Liver (tissue), 3 donors: ENCODE measurements around the gene CDX4.

Source experiments
- ATF3 ChIP-seq: IDR thresholded peaks from 2 replicates; pipeline ENCODE4 v1.6.1; 2016; ENCODE audit warnings: antibody characterized with exemption
- CTCF ChIP-seq: fragments of 150-350 bp; IDR thresholded peaks from 2 replicates; pipeline ENCODE4 v1.5.1; 2017; ENCODE audit warnings: improper control_type of control experiment, low read depth, low read length; ENCODE audit not compliant: missing input control
- FOXA1 ChIP-seq: IDR thresholded peaks from 2 replicates; pipeline ENCODE4 v1.6.1; 2016; ENCODE audit warnings: antibody characterized with exemption
- JUND ChIP-seq, 2 donors: IDR thresholded peaks; 2 replicates each; pipeline ENCODE4 v1.6.1; 2016; ENCODE audit warnings: antibody characterized with exemption in 2 of 2
- MAX ChIP-seq: IDR thresholded peaks from 2 replicates; pipeline ENCODE4 v1.6.1; 2016; ENCODE audit warnings: antibody characterized with exemption
- RAD21 ChIP-seq, 2 donors: IDR thresholded peaks; 2 replicates each; pipeline ENCODE4 v1.6.1; 2016; ENCODE audit warnings: antibody characterized with exemption in 2 of 2, mild to moderate bottlenecking in 2 of 2
- REST ChIP-seq: IDR thresholded peaks from 2 replicates; pipeline ENCODE4 v1.6.1; 2016; ENCODE audit warnings: antibody characterized with exemption, mild to moderate bottlenecking
- TAF1 ChIP-seq: conservative IDR thresholded peaks from 2 replicates; pipeline ENCODE4 v1.6.1; 2016; ENCODE audit warnings: antibody characterized with exemption, mild to moderate bottlenecking
- donor health status: healthy.
- donor health status: healthy.

GRCh38 chrX:73401591-73402266 lies 45.1 kb upstream of the CDX4 start:
- no peak for TF ChIP-seq CTCF
- no peak for TF ChIP-seq RAD21 (IDR thresholded peaks at IDR 0.05)
- TF ChIP-seq REST, result no peak
- no peak for TF ChIP-seq JUND (IDR thresholded peaks at IDR 0.05)
- no peak for TF ChIP-seq ATF3
- no peak for TF ChIP-seq FOXA1
- TF ChIP-seq MAX, result no peak
- TF ChIP-seq TAF1, result no peak
